Tongue (tissue), 2 donors: ENCODE measurements around the gene ZNG1B. TPM values are rescaled to one million over a fixed set of nuclear protein-coding genes. Genes with fewer than 3 reads are reported as not detected.
"Not testable (repeated sequence)": the region's sequence is repeated elsewhere in the genome, so short reads cannot be mapped to it uniquely, and the experiment has no call there.

Experiments used
- DNase-seq: peaks from one replicate; pipeline ENCODE4 v3.0.0-alpha.2; 2015
- total RNA-seq: library from RNA; depleted of rRNA; stranded (reverse); fragments of >200 nt; gene quantifications from one replicate; pipeline ENCODE4 v1.2.3, GENCODE V29; 2014

ZNG1B gene
- total RNA-seq, 1 donor from 2014 or later: 50.9 TPM

- peak; percentile 35 for DNase-seq
Observed at GRCh38 chr2:113503094-113504042, 65.9 kb downstream of the ZNG1B start.

- peak; percentile 22 for DNase-seq
Observed at GRCh38 chr2:113504081-113504480, 66.6 kb downstream of the ZNG1B start.

GRCh38 chr2:113507394-113508140, 70.1 kb downstream of the ZNG1B start:
- DNase-seq: not testable (repeated sequence)

- not testable (repeated sequence) for DNase-seq
Observed at GRCh38 chr2:113508187-113508586, 70.7 kb downstream of the ZNG1B start.

GRCh38 chr2:113510913-113511312, 73.4 kb downstream of the ZNG1B start:
- DNase-seq: not testable (repeated sequence)

- DNase-seq: not testable (repeated sequence)
Observed at GRCh38 chr2:113511859-113512258, 74.4 kb downstream of the ZNG1B start.

- not testable (repeated sequence) for DNase-seq
Observed at GRCh38 chr2:113515457-113515856, 78.0 kb downstream of the ZNG1B start.

- not testable (repeated sequence) for DNase-seq
Observed at GRCh38 chr2:113515995-113516394, 78.5 kb downstream of the ZNG1B start.

GRCh38 chr2:113517025-113517424, 79.5 kb downstream of the ZNG1B start:
- not testable (repeated sequence) for DNase-seq

GRCh38 chr2:113520837-113521236, 83.3 kb downstream of the ZNG1B start:
- DNase-seq: not testable (repeated sequence)

- not testable (repeated sequence) for DNase-seq
Observed at GRCh38 chr2:113521492-113521891, 84.0 kb downstream of the ZNG1B start.

GRCh38 chr2:113524986-113525385, 87.5 kb downstream of the ZNG1B start:
- DNase-seq: not testable (repeated sequence)

GRCh38 chr2:113527350-113528045, 90.0 kb downstream of the ZNG1B start:
- DNase-seq: not testable (repeated sequence)

GRCh38 chr2:113528126-113528525, 90.6 kb downstream of the ZNG1B start:
- DNase-seq: not testable (repeated sequence)

GRCh38 chr2:113528904-113529303, 91.4 kb downstream of the ZNG1B start:
- not testable (repeated sequence) for DNase-seq

GRCh38 chr2:113532991-113533390, 95.5 kb downstream of the ZNG1B start:
- not testable (repeated sequence) for DNase-seq

GRCh38 chr2:113536573-113536972, 99.1 kb downstream of the ZNG1B start:
- not testable (repeated sequence) for DNase-seq

- DNase-seq: not testable (repeated sequence)
Observed at GRCh38 chr2:113540834-113541203, 103.3 kb downstream of the ZNG1B start.

GRCh38 chr2:113541204-113541975, 103.9 kb downstream of the ZNG1B start:
- DNase-seq: peak; percentile 76

- DNase-seq: not testable (repeated sequence)
Observed at GRCh38 chr2:113541976-113542485, 104.5 kb downstream of the ZNG1B start.

- DNase-seq: not testable (repeated sequence)
Observed at GRCh38 chr2:113542529-113542928, 105.0 kb downstream of the ZNG1B start.
